Activated CD8-positive, alpha-beta memory T cell treated with anti-CD3 and anti-CD28 coated beads, Interleukin-2, amount 50 U/mL, for 24 hours (primary cell): ENCODE data around the gene ZNF438.

Experiments
- DNase-seq: peaks from one replicate; pipeline ENCODE4 v3.0.0-alpha.2; 2020; ENCODE audit errors: extremely low read depth

Gene ZNF438

DNA sequence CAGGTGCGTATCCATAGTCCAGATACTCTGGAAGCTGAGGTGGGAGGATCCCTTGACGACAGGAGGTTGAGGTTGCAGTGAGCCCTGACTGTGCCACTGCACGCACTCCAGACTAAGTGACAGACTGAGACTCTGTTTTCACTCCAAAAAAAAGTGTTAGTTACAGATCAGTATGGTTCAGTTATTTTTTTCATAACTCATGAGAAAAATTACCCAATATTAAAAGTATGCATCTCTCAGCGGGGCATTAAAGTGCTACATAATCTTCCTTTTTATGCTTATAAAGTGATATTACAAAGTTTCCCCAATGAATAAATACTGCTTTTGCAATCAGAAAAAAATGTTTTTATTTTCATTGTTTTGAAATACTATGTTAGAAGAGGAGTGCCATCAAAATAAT is 147.9 kb downstream of the ZNF438 start:
- DNase-seq, result no peak

DNA sequence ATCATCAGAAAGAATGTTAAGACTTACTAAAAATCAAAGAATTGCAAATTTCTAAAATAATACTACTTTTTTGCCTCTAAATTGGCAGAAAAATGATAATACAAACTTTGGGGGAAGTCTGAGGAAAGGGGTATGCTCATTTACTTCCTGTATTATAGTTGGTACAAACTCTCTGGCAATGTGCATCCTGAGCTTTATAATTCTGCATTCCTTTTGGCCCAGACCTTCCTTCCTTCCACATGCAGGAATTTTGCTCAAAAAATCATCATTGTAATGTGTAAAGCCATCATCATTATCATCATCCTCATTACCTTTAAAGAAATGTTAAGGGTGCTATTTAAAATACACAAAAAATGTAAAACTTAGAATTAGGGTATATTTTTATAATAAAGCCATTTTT is 148.5 kb downstream of the ZNF438 start:
- no peak for DNase-seq

DNA sequence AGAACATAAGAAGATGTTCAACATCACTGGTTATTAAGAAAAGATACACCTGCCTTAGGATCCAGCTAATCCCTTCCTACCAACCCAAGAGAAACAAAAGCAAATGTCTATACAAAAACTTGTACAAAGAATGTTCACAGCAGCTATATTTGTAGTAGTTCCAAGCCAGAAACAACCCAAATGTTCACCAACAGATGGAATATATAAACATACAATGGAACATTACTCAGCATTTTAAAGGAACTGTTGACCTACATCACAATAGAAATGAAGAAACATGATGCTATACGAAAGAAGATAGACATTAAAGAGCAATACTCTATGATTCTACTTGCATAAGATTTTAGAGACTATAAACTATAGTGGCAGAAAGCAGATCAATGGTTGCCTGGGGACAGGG is 149.4 kb downstream of the ZNF438 start:
- no peak for DNase-seq

DNA sequence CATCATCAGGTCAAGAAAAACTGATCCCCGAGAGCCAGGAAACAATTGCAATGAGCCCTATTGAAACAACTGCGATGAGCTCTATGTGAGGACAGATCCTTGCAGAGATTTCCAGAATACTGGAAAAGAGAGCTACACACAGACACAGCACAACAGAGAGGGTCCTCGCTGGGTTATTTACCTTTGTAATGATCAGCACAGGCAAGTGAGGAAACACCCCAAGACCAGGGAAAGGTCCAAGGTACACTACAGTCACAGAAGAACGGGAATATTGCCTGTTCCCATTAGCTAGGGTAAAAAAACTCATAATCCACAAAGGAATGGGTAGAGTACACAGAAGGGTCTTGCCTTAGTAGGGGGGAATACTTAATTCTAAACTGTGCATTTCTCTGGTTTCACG is 152.7 kb downstream of the ZNF438 start:
- no peak for DNase-seq

DNA sequence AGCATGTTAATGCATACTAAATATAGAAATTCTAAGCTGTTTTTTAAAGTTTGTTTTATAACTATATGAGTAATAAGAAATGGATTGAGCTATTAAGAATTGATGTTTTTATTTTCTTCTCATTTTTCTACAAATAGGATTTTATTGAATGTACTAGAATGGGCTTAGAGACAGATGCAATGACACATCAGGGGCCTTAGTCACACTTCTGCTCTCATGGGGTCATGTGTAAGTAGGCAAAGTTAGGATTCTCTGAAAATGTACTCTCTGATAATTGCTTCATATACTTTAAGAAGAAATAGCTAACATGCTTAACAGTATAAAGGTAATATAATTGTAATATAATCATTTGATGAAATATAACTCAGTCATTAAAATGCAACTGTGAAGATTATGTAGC is 154.6 kb downstream of the ZNF438 start:
- DNase-seq, result no peak

DNA sequence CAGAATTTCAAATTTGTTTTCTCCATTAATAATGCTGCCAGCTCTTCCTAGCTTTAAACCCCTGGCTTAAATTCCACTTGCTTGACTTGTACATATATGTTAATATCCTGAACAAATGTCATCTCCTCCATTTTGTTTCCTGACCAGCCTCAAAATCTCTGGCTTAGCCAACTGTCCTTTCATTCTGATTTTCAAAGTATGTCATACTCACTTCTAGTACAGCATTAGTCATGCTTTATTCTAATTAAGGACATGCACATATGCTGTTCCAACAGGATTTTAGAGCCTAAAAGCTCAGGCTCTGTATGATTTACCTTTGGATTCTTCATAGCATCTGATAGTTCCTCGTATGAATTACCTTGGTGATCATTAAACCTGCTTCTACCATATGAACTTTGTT is 158.3 kb downstream of the ZNF438 start:
- DNase-seq, result no peak

DNA sequence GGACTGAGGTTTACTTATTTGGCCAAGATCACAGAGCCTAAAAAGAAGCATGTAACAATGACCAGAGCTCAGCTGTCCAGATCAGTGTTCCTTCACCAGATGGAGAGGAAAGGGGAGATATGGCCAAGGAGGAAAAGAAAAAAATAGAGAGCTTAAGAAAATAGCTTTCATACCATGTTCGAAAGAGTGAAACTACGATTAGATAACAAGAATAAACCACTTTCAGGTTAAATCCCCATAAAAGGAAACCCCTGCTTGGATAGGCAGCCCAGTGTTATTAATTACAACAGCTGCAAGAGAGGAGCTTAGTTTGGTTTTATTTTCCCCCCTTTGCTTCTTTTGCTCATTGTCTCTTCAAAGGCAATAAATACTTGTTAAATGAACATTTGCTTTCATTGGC is 160.8 kb downstream of the ZNF438 start:
- no peak for DNase-seq

DNA sequence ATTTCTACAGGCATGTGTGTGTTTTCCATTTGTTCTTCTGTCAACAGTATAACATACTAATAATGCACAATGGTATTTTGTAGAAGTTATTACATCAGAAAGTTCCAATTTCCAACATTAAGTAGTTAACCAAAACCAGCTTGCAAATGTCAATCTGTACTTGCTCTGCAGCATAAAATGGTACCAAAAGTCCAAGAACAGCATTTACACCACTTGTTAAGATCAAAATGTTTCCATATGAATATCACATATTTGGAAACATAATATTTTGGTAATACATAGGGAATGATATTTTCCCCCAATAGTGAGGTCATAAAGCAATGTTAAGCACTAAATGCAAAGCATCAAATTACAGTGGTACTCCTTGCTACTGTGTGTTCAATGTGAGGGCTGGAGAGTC is 162.1 kb downstream of the ZNF438 start:
- no peak for DNase-seq

DNA sequence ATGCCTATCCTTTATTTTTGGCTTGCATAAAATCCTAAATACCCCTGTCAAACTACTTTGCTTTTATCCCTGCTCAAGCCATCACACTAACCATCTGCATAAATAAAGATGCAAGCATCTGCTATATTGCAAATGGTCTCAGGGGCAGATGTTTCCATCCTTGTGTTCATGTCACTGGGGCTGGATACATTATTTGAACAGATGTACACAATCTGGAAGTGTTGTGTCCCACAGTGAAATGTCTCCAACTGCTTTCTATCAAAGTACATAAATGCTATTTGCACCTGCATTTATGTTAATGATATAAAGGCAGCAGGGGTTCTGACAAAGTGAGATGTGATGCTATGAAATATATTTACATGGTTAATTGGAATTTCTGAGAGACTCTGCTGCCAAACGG is 163.1 kb downstream of the ZNF438 start:
- no peak for DNase-seq

DNA sequence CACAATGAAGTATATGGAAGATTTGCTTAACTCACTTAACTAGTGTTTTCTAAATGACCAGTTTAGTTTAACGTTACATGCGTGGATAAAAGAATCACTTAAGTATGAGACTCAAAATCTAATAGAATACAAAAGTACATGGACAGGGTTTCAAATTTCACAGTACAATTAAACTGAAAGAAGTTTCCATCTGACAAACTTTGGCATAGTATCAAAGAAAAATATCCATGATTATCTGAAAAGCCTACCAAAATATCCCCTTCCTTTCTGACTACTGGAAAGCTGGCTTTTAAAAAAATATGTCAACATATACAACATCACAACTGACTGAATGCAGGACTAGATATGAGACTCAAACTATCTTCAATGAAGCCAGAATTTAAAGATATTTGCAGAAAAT is 164.8 kb downstream of the ZNF438 start:
- no peak for DNase-seq

DNA sequence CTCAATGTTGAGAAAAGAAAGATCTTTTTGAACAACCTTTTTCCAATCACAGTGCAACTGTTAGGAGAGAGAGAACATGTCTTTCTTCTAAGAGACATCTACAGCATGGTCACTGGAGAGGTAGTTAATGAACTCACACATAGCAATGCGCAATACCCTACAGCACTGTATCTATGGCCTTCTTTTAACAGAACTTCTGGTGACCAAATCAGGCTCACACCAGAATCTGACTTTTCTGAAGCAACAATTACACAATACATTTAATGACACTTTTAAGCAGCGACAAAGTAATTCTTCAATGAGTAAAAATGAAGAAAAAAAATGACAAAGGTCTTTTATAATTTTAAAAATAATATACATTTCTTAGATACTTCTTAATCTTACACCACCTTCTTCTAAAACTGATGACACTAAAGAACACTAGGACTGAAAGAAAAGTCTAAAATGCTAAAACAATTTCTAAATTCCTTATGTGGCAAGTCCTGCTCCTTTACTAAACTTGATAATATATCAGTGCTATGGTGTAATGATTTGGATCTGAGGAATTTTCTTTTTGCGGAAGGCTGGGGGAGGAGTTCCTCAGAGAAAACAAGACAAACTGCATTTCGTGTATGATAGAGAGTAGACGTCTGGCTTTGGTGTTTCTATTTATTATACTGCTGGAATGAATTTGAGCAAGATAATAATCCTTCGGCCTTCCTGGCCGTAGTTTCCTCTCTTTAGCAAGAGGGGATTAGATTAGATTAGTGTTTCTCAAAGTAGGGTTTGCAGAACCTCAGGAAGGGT is 166.3 kb downstream of the ZNF438 start:
- DNase-seq, result no peak

DNA sequence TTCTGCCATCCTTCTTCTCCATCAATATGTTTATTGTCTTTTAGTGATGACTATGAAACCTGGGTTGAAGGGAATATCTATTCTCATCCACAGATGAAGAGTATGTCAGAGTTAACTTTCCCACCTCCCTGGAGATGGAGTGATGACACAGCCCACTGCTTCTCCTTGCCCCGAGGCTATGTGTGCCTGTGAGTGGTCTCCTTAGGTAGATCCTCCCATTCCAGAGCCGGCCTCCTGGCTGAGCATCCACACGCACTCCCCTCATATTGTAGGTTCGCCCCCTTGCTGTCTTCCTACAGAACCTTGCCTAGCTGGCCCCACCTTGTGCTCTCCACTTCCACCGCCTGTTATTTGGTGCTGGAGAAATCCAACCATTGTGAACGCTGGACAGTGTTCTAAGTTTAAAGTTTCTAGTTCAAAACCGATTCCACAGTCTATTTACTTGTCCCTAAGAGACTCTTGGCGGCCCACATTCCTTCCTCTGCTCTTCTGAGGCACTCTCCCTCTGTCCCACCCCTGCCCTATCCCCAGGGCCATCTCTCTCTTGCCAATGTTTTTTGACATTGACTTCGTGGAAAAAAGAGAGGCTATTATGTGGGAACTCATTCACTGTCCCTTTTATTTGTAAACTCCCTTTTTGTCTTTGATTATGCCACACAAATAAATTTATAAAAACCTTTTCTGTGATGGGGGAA is 168.0 kb downstream of the ZNF438 start:
- DNase-seq, result no peak

DNA sequence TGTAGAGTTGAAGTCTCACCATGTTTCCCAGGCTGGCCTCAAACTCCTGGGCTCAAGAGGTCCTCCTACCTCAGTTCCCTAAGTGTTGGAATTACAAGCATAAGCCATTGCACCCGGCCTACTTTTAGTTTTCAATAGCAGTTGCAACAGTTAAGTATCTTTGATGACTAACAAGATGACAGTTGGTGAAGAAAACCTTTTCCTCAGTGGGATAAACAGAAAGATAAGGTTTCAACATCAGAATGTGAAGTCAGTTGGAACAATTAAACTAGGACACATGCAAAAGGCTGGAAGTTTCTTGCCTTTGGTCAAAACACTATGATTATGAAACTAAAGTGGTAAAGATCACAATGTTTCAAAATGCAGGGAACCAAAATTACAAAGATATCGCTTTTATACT is 169.2 kb downstream of the ZNF438 start:
- DNase-seq, result no peak

DNA sequence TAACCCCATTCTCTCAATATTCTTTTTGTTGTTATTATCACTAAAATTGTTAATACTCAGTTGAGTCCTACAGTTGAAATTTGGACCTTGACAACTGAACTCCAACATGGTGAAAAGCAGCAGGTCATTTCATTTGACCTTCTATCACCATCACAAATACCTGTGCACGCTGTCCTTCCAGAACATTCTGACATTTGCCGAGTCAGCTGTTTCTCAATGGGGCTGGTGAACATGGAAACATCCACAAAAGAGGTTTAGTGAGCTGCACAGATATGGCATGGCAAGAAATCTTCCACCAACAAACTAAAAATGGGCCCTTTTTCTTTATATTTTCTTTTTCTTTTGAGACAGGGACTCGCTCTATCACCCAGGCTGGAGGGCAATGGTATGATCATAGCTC is 169.7 kb downstream of the ZNF438 start:
- no peak for DNase-seq

DNA sequence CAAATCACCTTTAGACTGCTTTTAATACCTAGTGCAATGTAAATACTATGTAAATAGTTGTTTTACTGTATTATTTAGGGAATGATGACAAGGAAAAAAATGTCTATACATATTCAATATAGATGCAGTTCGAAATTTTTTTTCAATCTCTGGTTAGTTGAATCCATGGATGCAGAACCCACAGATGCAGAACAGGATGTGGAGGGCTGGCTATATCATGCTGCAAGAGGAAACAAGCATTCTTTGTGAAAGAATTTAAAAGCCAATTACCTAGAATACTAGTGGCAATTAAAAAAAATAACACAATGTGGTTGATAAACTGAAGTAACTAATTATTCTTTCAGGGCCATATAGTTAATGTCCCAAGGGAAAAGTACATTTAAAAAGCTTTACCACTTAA is 170.4 kb downstream of the ZNF438 start:
- DNase-seq, result no peak

DNA sequence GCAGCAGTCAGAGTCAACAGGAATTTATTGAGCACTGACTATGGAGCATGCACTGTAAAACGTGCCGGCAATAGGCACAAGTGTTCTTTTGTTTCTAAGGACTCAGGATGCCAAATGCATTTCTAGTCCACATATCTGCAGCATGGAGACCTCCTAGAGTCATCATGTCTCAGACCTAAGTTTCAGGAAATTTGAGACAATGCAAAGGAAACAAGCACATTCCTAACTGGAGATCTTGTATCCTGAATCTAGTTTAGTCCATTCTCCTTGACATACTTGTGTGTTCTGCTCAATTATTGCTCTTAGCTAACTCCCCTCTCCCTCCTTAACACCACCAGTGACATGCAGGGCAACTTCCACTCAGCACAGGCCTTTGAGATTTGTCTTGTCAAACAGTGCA is 173.2 kb downstream of the ZNF438 start:
- no peak for DNase-seq

DNA sequence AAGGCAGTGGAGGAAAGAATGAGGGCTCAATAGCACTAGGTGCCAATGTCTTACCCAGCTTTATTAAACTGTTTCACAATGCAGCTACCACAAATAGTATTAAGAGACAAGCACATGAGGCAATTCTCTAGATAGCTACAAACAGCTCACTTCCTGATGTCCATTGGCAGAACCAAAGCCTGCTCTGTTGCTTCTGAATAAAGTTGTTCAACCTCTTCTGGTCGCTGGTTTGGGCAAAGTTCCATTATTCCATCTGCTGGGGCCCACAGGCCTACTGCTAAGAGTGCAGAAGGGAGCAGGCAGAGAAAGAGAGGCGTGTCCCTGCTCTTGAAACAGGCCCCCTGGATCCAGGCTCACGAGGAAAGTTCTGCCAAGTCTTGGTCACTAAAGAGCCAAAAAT is 173.9 kb downstream of the ZNF438 start:
- DNase-seq, result no peak

DNA sequence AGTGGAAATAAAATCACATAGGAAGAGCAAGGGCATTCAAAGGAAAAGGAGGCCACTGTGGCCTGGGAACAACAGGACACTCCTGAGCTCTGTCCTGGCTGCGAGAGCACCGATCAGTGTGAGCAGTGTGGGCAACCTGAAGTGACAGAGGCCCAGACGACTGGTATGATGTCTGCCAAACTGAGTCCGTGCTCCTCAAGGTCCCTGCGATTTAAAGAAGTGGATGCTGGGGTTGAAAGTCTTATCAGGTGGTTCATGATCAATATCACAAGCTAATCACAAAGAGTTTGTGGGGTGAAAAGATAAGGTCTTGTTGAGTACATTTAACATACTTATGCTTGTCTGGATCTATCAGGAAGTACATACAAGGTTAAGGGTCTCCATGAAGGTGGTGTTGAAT is 176.5 kb downstream of the ZNF438 start:
- DNase-seq, result no peak

DNA sequence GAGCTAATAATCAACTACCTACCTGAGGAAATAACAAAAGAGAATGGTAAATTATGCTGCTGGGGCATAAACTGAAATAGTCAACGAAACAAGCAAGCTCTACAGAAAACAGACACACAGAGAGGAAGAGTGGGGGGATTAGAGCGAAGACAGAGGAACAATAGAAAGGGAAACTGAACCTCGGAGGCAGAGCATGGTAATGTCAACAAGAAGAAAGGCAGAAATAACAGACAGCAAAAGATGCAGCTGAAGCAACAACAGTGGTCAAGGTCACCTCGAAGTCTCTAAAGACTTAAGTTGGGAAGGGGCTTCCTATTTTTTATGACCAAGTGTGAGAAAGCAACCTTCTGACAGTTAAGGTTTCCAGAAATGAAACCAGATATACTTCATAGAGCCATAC is 177.0 kb downstream of the ZNF438 start:
- DNase-seq, result no peak

DNA sequence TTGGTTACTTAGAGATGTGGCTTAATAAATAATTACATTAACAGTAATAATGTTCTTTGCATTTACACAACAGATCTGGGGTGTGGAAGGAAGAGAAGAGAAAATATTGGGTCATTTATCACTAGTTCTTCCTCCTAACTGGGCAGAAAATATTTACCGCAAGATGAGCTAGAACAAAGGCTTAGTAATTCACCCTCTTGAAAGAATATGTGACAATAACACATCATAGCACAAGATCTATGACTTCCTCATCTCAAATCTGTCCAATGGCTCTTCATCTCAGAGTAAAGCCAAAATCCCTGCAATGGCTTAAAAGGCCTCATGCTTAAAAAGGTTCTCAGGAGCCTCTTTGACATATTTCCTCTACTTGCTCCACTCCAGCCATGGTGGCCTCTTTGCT is 178.6 kb downstream of the ZNF438 start:
- no peak for DNase-seq

DNA sequence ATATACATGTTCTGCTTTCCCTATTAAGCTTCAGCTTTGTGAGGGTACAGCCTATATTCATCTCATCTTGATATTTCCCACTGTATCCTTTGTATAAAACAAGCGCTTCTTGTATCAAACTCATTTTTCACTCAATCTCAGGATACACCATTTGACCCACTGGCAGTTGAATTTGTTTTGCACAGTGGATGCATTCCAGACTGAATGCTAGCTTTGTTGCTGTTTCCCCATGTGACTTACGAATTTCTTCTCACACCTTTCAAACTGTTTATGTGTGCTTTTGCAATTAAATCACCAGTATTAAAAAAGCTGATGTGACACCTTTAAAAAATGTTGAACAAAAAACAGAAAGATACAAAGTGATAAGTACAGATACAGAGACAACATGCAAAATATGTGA is 180.9 kb downstream of the ZNF438 start:
- DNase-seq, result no peak

DNA sequence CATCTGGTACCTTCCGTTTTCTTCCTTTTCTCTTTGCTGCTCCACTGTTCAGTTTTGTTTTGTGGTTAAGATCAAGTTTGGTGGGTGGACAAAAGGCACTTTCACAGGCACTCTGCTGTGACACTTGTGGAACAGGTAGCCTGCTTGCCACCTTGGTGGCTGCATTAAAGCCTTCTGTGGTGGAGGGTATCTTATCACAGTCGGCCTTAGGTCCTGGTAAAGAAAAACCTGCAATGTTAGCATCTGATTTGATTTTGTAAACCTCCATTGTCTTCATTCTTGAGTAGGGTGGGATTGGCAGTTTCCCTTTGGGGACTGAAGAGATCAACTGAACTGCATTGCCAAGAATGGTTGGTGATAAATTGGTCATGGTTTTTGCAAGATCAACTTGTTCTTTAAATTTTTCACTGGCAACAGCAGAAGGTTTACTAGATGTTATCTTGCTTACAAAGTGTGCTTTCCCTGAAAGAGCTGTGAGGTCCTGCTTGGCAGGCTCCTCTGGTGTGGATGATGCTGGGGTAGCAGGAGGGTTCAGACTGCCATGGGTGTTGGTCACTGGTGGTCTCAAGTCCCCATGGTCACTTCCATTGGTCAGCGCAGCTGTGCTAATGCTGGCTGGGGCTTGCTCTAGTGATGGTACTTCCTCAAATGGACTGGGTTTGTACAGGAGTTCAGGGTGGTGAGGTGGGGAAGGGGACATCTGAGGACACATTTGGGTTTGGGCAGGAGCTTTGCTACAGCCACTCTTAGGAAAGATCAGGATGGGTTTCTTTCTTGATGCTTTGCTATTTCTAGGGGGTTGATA is 182.2 kb downstream of the ZNF438 start:
- no peak for DNase-seq
